Measurements from ENCODE around the gene ADIRF.
"Not testable (repeated sequence)": the region's sequence is repeated elsewhere in the genome, so short reads cannot be mapped to it uniquely, and the experiment has no call there.

ADIRF gene

GRCh38 chr10:87000491-87000890, 32.2 kb downstream of the ADIRF start:
- TF ChIP-seq CTCF (IDR thresholded peaks at IDR 0.05; ENCODE audit: low read depth, low read length), result no peak
- peak; percentile 37 for DNase-seq (ENCODE audit: low read depth, low spot score)
- no peak overlapping the region for H3K4me3 ChIP-seq (ENCODE audit: low read depth, low read length)
- in situ Hi-C loops (cut with HindIII; ENCODE audit: low sequenced_read_pairs), result no loop called here

GRCh38 chr10:87007124-87007523, 38.8 kb downstream of the ADIRF start:
- DNase-seq (ENCODE audit: low read depth, low spot score), result peak; percentile 38
- in situ Hi-C loops (cut with HindIII; ENCODE audit: low sequenced_read_pairs); H3K4me3 ChIP-seq (ENCODE audit: low read depth, low read length): not testable (repeated sequence)

- in situ Hi-C loops (cut with HindIII; ENCODE audit: low sequenced_read_pairs), result not testable (repeated sequence)
These were observed 39.4 kb downstream of the ADIRF start for GRCh38 chr10:87007674-87008073.

GRCh38 chr10:87008303-87008702, 40.0 kb downstream of the ADIRF start:
- in situ Hi-C loops (cut with HindIII; ENCODE audit: low sequenced_read_pairs); DNase-seq (ENCODE audit: low read depth, low spot score); H3K4me3 ChIP-seq (ENCODE audit: low read depth, low read length): not testable (repeated sequence)

More at GRCh38 chr10:87007674-87008073, 39.4 kb downstream of the ADIRF start:
- DNase-seq (ENCODE audit: low read depth, low spot score); H3K4me3 ChIP-seq (ENCODE audit: low read depth, low read length): not testable (repeated sequence)

GRCh38 chr10:87009134-87009696, 40.9 kb downstream of the ADIRF start:
- DNase-seq (ENCODE audit: low read depth, low spot score); H3K4me3 ChIP-seq (ENCODE audit: low read depth, low read length); in situ Hi-C loops (cut with HindIII; ENCODE audit: low sequenced_read_pairs): not testable (repeated sequence)

- H3K4me3 ChIP-seq (ENCODE audit: low read depth, low read length); DNase-seq (ENCODE audit: low read depth, low spot score); in situ Hi-C loops (cut with HindIII; ENCODE audit: low sequenced_read_pairs): not testable (repeated sequence)
These were observed 45.2 kb downstream of the ADIRF start for GRCh38 chr10:87013528-87013927.

- in situ Hi-C loops (cut with HindIII; ENCODE audit: low sequenced_read_pairs); DNase-seq (ENCODE audit: low read depth, low spot score); H3K4me3 ChIP-seq (ENCODE audit: low read depth, low read length): not testable (repeated sequence)
These were observed 46.9 kb downstream of the ADIRF start for GRCh38 chr10:87014986-87015716.

GRCh38 chr10:87018127-87018526, 49.8 kb downstream of the ADIRF start:
- in situ Hi-C loops (cut with HindIII; ENCODE audit: low sequenced_read_pairs); H3K4me3 ChIP-seq (ENCODE audit: low read depth, low read length); DNase-seq (ENCODE audit: low read depth, low spot score): not testable (repeated sequence)

GRCh38 chr10:87019066-87019465, 50.8 kb downstream of the ADIRF start:
- H3K4me3 ChIP-seq (ENCODE audit: low read depth, low read length); DNase-seq (ENCODE audit: low read depth, low spot score); in situ Hi-C loops (cut with HindIII; ENCODE audit: low sequenced_read_pairs): not testable (repeated sequence)

- in situ Hi-C loops (cut with HindIII; ENCODE audit: low sequenced_read_pairs); DNase-seq (ENCODE audit: low read depth, low spot score): not testable (repeated sequence)
These were observed 51.2 kb downstream of the ADIRF start for GRCh38 chr10:87019504-87019903.

GRCh38 chr10:87020056-87020455, 51.8 kb downstream of the ADIRF start, which contains the start of gene FAM25A:
Gene FAM25A (plus strand): TSS chr10:87020294. CDS start chr10:87020325, 31 bp downstream.
- DNase-seq (ENCODE audit: low read depth, low spot score); H3K4me3 ChIP-seq (ENCODE audit: low read depth, low read length); in situ Hi-C loops (cut with HindIII; ENCODE audit: low sequenced_read_pairs): not testable (repeated sequence)

More at GRCh38 chr10:87019504-87019903, 51.2 kb downstream of the ADIRF start:
- not testable (repeated sequence) for H3K4me3 ChIP-seq (ENCODE audit: low read depth, low read length)

Data from astrocyte of the spinal cord (primary cell).